GM23338 (cell line): Measurements from ENCODE around the gene IMMP2L. TPM values are rescaled to one million over a fixed set of nuclear protein-coding genes. Genes with fewer than 3 reads are reported as not detected.

Experiments
- ATAC-seq: fragments of 200-7000 bp; cut with Tn5 transposase; 3 replicates; pipeline ENCODE4 v1.9.1; 2020
- DNase-seq: peaks from one replicate; pipeline ENCODE4 v3.0.0-alpha.2; 2015; ENCODE audit warnings: low spot score
- H2AFZ ChIP-seq: fragments of 200-600 bp; sonication (generic); 2 replicates; pipeline ENCODE4 v1.8.0; 2016; ENCODE audit warnings: antibody characterized with exemption, mild to moderate bottlenecking, moderate library complexity
- H3F3A ChIP-seq: fragments of 200-600 bp; sonication (generic); replicated peaks from 2 replicates; pipeline ENCODE4 v1.8.0; 2017; ENCODE audit warnings: antibody characterized with exemption, mixed run types, low read depth
- H3K27ac ChIP-seq: fragments of 200-600 bp; sonication (generic); 2 replicates; pipeline ENCODE4 v1.6.1; 2016; ENCODE audit warnings: low read depth
- H3K27me3 ChIP-seq: fragments of 200-600 bp; sonication (generic); 2 replicates; pipeline ENCODE4 v1.8.0; 2016; ENCODE audit warnings: mild to moderate bottlenecking, mixed run types, moderate library complexity; ENCODE audit not compliant: insufficient read depth
- H3K36me3 ChIP-seq: fragments of 200-600 bp; sonication (generic); 2 replicates; pipeline ENCODE4 v1.8.0; 2016; ENCODE audit warnings: mild to moderate bottlenecking; ENCODE audit not compliant: insufficient read depth
- H3K4me1 ChIP-seq: fragments of 200-600 bp; sonication (generic); 2 replicates; pipeline ENCODE4 v1.8.0; 2016; ENCODE audit warnings: mild to moderate bottlenecking, moderate library complexity; ENCODE audit not compliant: insufficient read depth
- H3K4me2 ChIP-seq: fragments of 200-600 bp; sonication (generic); 2 replicates; pipeline ENCODE4 v1.7.1; 2017; ENCODE audit warnings: mixed run types
- H3K4me3 ChIP-seq: fragments of 200-600 bp; sonication (generic); 2 replicates; pipeline ENCODE4 v1.6.1; 2016; ENCODE audit warnings: mixed run types
- H3K79me2 ChIP-seq: fragments of 200-600 bp; sonication (generic); replicated peaks from 2 replicates; pipeline ENCODE4 v1.8.0; 2017; ENCODE audit warnings: mild to moderate bottlenecking; ENCODE audit not compliant: insufficient read depth
- H3K9me2 ChIP-seq: fragments of 200-600 bp; sonication (generic); 2 replicates; pipeline ENCODE4 v1.8.0; 2017; ENCODE audit not compliant: insufficient read depth
- H4K20me1 ChIP-seq: fragments of 200-600 bp; sonication (generic); replicated peaks from 2 replicates; pipeline ENCODE4 v1.8.0; 2017; ENCODE audit warnings: mild to moderate bottlenecking; ENCODE audit not compliant: insufficient read depth
- H3K27ac Mint-ChIP-seq: 2 replicates; pipeline ENCODE4 v1.8.0; 2020; ENCODE audit warnings: inconsistent platforms, mild to moderate bottlenecking, moderate library complexity, mixed read lengths
- H3K27me3 Mint-ChIP-seq: 3 replicates; pipeline ENCODE4 v1.8.0; 2022; ENCODE audit warnings: low read depth, mild to moderate bottlenecking, moderate library complexity, mixed read lengths, inconsistent platforms; ENCODE audit not compliant: insufficient read depth, poor library complexity
- H3K36me3 Mint-ChIP-seq: 3 replicates; pipeline ENCODE4 v1.8.0; 2021; ENCODE audit warnings: low read depth, mild to moderate bottlenecking, inconsistent platforms, moderate library complexity, mixed read lengths
- H3K4me1 Mint-ChIP-seq: 3 replicates; pipeline ENCODE4 v1.8.0; 2020; ENCODE audit warnings: mild to moderate bottlenecking, inconsistent platforms, mixed read lengths
- H3K4me3 Mint-ChIP-seq: 3 replicates; pipeline ENCODE4 v1.8.0; 2021; ENCODE audit warnings: moderate library complexity, mild to moderate bottlenecking, inconsistent platforms, mixed read lengths
- H3K9me3 Mint-ChIP-seq: 3 replicates; pipeline ENCODE4 v1.8.0; 2020; ENCODE audit warnings: moderate library complexity, mild to moderate bottlenecking, inconsistent platforms, mixed read lengths
- EZH2 ChIP-seq: fragments of 200-600 bp; sonication (generic); IDR thresholded peaks from one replicate; pipeline ENCODE4 v1.8.0; 2017; ENCODE audit warnings: antibody characterized with exemption, mild to moderate bottlenecking, low read depth; ENCODE audit not compliant: unreplicated experiment
- EZH2phosphoT487 ChIP-seq: fragments of 200-600 bp; sonication (generic); IDR thresholded peaks from one replicate; pipeline ENCODE4 v1.8.1; 2018; ENCODE audit warnings: antibody characterized with exemption; ENCODE audit not compliant: unreplicated experiment
- REST ChIP-seq: IDR thresholded peaks from one replicate; pipeline ENCODE4 v1.6.1; 2018; ENCODE audit warnings: antibody characterized with exemption; ENCODE audit not compliant: unreplicated experiment
- ZNF114 ChIP-seq: fragments of 250-450 bp; sonication (Bioruptor Pico); IDR thresholded peaks from 2 replicates; pipeline ENCODE4 v1.5.0; 2020; ENCODE audit warnings: mild to moderate bottlenecking, moderate library complexity
- ZNF331 ChIP-seq: fragments of 250-450 bp; sonication (Bioruptor Pico); IDR thresholded peaks from 2 replicates; pipeline ENCODE4 v1.5.0; 2020; ENCODE audit warnings: low read depth, mild to moderate bottlenecking, moderate library complexity
- polyA plus RNA-seq: library from polyadenylated mRNA; unstranded; fragments of >200 nt; fragmentation: Nextera tagmentation; extraction: Ambion mirVana; gene quantifications from 2 replicates; pipeline ENCODE4 v1.2.1, GENCODE V29; 2016
- total RNA-seq: library from RNA; depleted of rRNA; stranded (reverse); fragments of >200 nt; shearing (Covaris generic); gene quantifications from 2 replicates; pipeline ENCODE4 v1.2.3, GENCODE V29; 2014
- TF ChIP-seq, protein P1 (sequence below): fragments of 250-450 bp; sonication (Bioruptor Pico); IDR thresholded peaks from 2 replicates; pipeline ENCODE4 v1.5.0; 2020; ENCODE audit warnings: mild to moderate bottlenecking, moderate library complexity
- TF ChIP-seq, protein P2 (sequence below): IDR thresholded peaks from 2 replicates; pipeline ENCODE4 v1.6.1; 2016; ENCODE audit warnings: antibody characterized with exemption

The IMMP2L gene
- total and polyA plus RNA-seq, 2 experiments from 2014 or later, result 7.3 to 14.0 TPM

- TF ChIP-seq, protein P1, sequence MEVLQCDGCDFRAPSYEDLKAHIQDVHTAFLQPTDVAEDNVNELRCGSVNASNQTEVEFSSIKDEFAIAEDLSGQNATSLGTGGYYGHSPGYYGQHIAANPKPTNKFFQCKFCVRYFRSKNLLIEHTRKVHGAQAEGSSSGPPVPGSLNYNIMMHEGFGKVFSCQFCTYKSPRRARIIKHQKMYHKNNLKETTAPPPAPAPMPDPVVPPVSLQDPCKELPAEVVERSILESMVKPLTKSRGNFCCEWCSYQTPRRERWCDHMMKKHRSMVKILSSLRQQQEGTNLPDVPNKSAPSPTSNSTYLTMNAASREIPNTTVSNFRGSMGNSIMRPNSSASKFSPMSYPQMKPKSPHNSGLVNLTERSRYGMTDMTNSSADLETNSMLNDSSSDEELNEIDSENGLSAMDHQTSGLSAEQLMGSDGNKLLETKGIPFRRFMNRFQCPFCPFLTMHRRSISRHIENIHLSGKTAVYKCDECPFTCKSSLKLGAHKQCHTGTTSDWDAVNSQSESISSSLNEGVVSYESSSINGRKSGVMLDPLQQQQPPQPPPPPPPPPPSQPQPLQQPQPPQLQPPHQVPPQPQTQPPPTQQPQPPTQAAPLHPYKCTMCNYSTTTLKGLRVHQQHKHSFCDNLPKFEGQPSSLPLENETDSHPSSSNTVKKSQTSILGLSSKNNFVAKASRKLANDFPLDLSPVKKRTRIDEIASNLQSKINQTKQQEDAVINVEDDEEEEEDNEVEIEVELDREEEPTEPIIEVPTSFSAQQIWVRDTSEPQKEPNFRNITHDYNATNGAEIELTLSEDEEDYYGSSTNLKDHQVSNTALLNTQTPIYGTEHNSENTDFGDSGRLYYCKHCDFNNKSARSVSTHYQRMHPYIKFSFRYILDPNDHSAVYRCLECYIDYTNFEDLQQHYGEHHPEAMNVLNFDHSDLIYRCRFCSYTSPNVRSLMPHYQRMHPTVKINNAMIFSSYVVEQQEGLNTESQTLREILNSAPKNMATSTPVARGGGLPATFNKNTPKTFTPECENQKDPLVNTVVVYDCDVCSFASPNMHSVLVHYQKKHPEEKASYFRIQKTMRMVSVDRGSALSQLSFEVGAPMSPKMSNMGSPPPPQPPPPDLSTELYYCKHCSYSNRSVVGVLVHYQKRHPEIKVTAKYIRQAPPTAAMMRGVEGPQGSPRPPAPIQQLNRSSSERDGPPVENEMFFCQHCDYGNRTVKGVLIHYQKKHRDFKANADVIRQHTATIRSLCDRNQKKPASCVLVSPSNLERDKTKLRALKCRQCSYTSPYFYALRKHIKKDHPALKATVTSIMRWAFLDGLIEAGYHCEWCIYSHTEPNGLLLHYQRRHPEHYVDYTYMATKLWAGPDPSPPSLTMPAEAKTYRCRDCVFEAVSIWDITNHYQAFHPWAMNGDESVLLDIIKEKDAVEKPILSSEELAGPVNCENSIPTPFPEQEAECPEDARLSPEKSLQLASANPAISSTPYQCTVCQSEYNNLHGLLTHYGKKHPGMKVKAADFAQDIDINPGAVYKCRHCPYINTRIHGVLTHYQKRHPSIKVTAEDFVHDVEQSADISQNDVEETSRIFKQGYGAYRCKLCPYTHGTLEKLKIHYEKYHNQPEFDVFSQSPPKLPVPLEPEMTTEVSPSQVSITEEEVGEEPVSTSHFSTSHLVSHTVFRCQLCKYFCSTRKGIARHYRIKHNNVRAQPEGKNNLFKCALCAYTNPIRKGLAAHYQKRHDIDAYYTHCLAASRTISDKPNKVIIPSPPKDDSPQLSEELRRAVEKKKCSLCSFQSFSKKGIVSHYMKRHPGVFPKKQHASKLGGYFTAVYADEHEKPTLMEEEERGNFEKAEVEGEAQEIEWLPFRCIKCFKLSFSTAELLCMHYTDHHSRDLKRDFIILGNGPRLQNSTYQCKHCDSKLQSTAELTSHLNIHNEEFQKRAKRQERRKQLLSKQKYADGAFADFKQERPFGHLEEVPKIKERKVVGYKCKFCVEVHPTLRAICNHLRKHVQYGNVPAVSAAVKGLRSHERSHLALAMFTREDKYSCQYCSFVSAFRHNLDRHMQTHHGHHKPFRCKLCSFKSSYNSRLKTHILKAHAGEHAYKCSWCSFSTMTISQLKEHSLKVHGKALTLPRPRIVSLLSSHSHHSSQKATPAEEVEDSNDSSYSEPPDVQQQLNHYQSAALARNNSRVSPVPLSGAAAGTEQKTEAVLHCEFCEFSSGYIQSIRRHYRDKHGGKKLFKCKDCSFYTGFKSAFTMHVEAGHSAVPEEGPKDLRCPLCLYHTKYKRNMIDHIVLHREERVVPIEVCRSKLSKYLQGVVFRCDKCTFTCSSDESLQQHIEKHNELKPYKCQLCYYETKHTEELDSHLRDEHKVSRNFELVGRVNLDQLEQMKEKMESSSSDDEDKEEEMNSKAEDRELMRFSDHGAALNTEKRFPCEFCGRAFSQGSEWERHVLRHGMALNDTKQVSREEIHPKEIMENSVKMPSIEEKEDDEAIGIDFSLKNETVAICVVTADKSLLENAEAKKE (CRISPR knock-in tag), result no peak
- TF ChIP-seq ZNF114 (CRISPR knock-in tag), result no peak
These were observed 448.9 kb downstream of the IMMP2L start (continued) for GRCh38 chr7:111113263-111114017.

- no peaks in the 10 kb centered on the region for H3K9me2 ChIP-seq
- H3K4me3 Mint-ChIP-seq, result no peak overlapping the region
- H2AFZ ChIP-seq, result no peak overlapping the region
- no peak overlapping the region for H3K4me2 ChIP-seq
- no peaks in the 10 kb centered on the region for H3F3A ChIP-seq
- no peak overlapping the region for H3K27ac ChIP-seq
- H3K4me1 ChIP-seq, result no peaks in the 10 kb centered on the region
- no peak for DNase-seq
- H3K4me3 ChIP-seq, result no peak overlapping the region
- H3K36me3 Mint-ChIP-seq, result no peaks in the 10 kb centered on the region
- no peak overlapping the region for H3K27ac Mint-ChIP-seq
- no peaks in the 10 kb centered on the region for H4K20me1 ChIP-seq
- H3K4me1 Mint-ChIP-seq, result peaks cover 5% of the 10 kb centered on the region; the same call in 1 of the 3 replicates
- H3K36me3 ChIP-seq, result no peaks in the 10 kb centered on the region
- no peaks in the 10 kb centered on the region for H3K79me2 ChIP-seq
- H3K9me3 Mint-ChIP-seq, result no peaks in the 10 kb centered on the region
- ATAC-seq, result no peak
- no peaks in the 10 kb centered on the region for H3K27me3 ChIP-seq
- no peaks in the 10 kb centered on the region for H3K27me3 Mint-ChIP-seq
- TF ChIP-seq ZNF331 (CRISPR knock-in tag) (no peak), EZH2phosphoT487 (no peak), ZNF114 (CRISPR knock-in tag) (no peak), EZH2 (no peak), REST (no peak)
- TF ChIP-seq, protein P2, sequence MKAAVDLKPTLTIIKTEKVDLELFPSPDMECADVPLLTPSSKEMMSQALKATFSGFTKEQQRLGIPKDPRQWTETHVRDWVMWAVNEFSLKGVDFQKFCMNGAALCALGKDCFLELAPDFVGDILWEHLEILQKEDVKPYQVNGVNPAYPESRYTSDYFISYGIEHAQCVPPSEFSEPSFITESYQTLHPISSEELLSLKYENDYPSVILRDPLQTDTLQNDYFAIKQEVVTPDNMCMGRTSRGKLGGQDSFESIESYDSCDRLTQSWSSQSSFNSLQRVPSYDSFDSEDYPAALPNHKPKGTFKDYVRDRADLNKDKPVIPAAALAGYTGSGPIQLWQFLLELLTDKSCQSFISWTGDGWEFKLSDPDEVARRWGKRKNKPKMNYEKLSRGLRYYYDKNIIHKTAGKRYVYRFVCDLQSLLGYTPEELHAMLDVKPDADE, result no peak
These were observed 449.9 kb downstream of the IMMP2L start for GRCh38 chr7:111112439-111112838.
